ENCODE data around the gene IRF2BP2. TPM values are rescaled to one million over a fixed set of nuclear protein-coding genes. Genes with fewer than 3 reads are reported as not detected.

IRF2BP2 gene
- total and polyA plus RNA-seq, 2 of the 13 experiments (the other 11 are each of a cell fraction or from before 2014, with no cell fraction given) = 140 to 147 TPM

GRCh38 chr1:234562334-234562733 lies 47.6 kb downstream of the IRF2BP2 start (continued):
- TF ChIP-seq MBD4 (IDR thresholded peaks at IDR 0.05; ENCODE audit: borderline replicate concordance, low read length) (no peak), IRX3 (CRISPR knock-in tag; IDR thresholded peaks at IDR 0.05; ENCODE audit: borderline replicate concordance, low read depth) (no peak), MIER3 (CRISPR knock-in tag; IDR thresholded peaks at IDR 0.05; ENCODE audit: borderline replicate concordance) (0 out of 2 replicates have a peak, but pooled peaks have one; percentile 33), DNMT3B (CRISPR knock-in tag; conservative IDR thresholded peaks at IDR 0.05) (no peak), FOSL1 (CRISPR knock-in tag; IDR thresholded peaks at IDR 0.05; ENCODE audit: borderline replicate concordance) (no peak), SMC3 (IDR thresholded peaks at IDR 0.05; ENCODE audit: low read length) (no peak), MATR3 (CRISPR knock-in tag; IDR thresholded peaks at IDR 0.05) (no peak), SOX6 (IDR thresholded peaks at IDR 0.05) (no peak), SOX6 (CRISPR knock-in tag; IDR thresholded peaks at IDR 0.05) (peak; percentile 71), PREB (CRISPR knock-in tag; IDR thresholded peaks at IDR 0.05) (no peak), GFI1 (CRISPR knock-in tag; IDR thresholded peaks at IDR 0.05; ENCODE audit: borderline replicate concordance) (peak; percentile 89), ZNF891 (CRISPR knock-in tag; IDR thresholded peaks at IDR 0.05) (no peak), THYN1 (CRISPR knock-in tag; IDR thresholded peaks at IDR 0.05; ENCODE audit: borderline replicate concordance, low read depth) (no peak), POGK (CRISPR knock-in tag; conservative IDR thresholded peaks at IDR 0.05) (no peak), CCAR2 (optimal IDR thresholded peaks at IDR 0.05; ENCODE audit: low read depth, low read length) (no peak), HES4 (CRISPR knock-in tag; IDR thresholded peaks at IDR 0.05; ENCODE audit: borderline replicate concordance) (no peak), ZBTB7B (CRISPR knock-in tag; IDR thresholded peaks at IDR 0.05) (0 out of 2 replicates have a peak, but pooled peaks have one; percentile 31), HMGA1 (CRISPR knock-in tag; conservative IDR thresholded peaks at IDR 0.05) (no peak), HIC2 (CRISPR knock-in tag; IDR thresholded peaks at IDR 0.05; ENCODE audit: low read depth) (no peak), ZNF446 (CRISPR knock-in tag; IDR thresholded peaks at IDR 0.05) (no peak), ZFP91 (CRISPR knock-in tag; IDR thresholded peaks at IDR 0.05; ENCODE audit: borderline replicate concordance) (no peak), ZNF772 (CRISPR knock-in tag; IDR thresholded peaks at IDR 0.05) (no peak), TRIM22 (IDR thresholded peaks at IDR 0.05) (no peak), CENPBD1 (CRISPR knock-in tag; IDR thresholded peaks at IDR 0.05; ENCODE audit: borderline replicate concordance, low read depth) (no peak)

Data from HepG2 (cell line).